H1 (cell line): Measurements from ENCODE around the gene KIAA1671. TPM values are rescaled to one million over a fixed set of nuclear protein-coding genes. Genes with fewer than 3 reads are reported as not detected.

Experiments used
- CTCF ChIA-PET: fragments of 300-600 bp; sonication (Branson Sonifier 250); formaldehyde crosslinking; loops from one replicate; lab custom pipeline; 2021; ENCODE audit not compliant: partially characterized antibody; lab: Charles Lee
- POLR2A ChIA-PET: fragments of 300-600 bp; sonication (Branson Sonifier 250); formaldehyde crosslinking; loops from one replicate; lab custom pipeline; 2021; ENCODE audit warnings: inconsistent platforms; ENCODE audit not compliant: partially characterized antibody; lab: Charles Lee
- DNase-seq, 2 experiments: peaks; one replicate each; pipeline versions ENCODE4 v3.0.0 to v3.0.0-alpha.2; 2010 to 2022; ENCODE audit warnings: low spot score in 2 of 2, low read depth in 1 of 2, mixed read lengths in 1 of 2
- FAIRE-seq: peaks from 2 replicates; lab custom pipeline; 2011; peaks lifted over from hg19 to GRCh38; lab: Jason Lieb, UNC
- H2AFZ ChIP-seq: 2 replicates; pipeline ENCODE4 v1.8.1; 2012; ENCODE audit warnings: low read length, inconsistent platforms
- H2AK5ac ChIP-seq: 2 replicates; pipeline ENCODE4 v1.6.1; 2013; ENCODE audit warnings: low read depth, low read length
- H2BK120ac ChIP-seq: replicated peaks from 2 replicates; pipeline ENCODE3; 2013; ENCODE audit warnings: low read depth, low read length, inconsistent platforms
- H2BK12ac ChIP-seq: 2 replicates; pipeline ENCODE4 v1.6.1; 2013; ENCODE audit warnings: low read depth, low read length
- H2BK15ac ChIP-seq: 2 replicates; pipeline ENCODE4 v1.6.1; 2013; ENCODE audit warnings: low read length
- H2BK20ac ChIP-seq: 2 replicates; pipeline ENCODE4 v1.6.1; 2013; ENCODE audit warnings: low read length
- H2BK5ac ChIP-seq: 2 replicates; pipeline ENCODE4 v1.6.1; 2013; ENCODE audit warnings: low read depth, low read length
- H3K14ac ChIP-seq: 2 replicates; pipeline ENCODE4 v1.6.1; 2013; ENCODE audit warnings: inconsistent platforms; ENCODE audit not compliant: insufficient read length
- H3K18ac ChIP-seq: 2 replicates; pipeline ENCODE4 v1.6.1; 2013; ENCODE audit warnings: low read length; ENCODE audit errors: extremely low read depth
- H3K23ac ChIP-seq: 2 replicates; pipeline ENCODE4 v1.6.1; 2013; ENCODE audit warnings: inconsistent platforms; ENCODE audit not compliant: insufficient read length
- H3K23me2 ChIP-seq: 2 replicates; pipeline ENCODE4 v1.6.1; 2013; ENCODE audit warnings: low read depth, low read length
- H3K27ac ChIP-seq: 2 replicates; pipeline ENCODE4 v1.6.1; 2011; ENCODE audit warnings: low read depth, low read length, inconsistent platforms
- H3K27me3 ChIP-seq, 4 experiments: replicated peaks in 1 of 4; 1 replicate in 1 of 4; 2 replicates in 3 of 4; pipeline versions ENCODE4 v1.6.1 to v1.8.1; 2011 to 2013; ENCODE audit warnings: low read length in 3 of 4, mild to moderate bottlenecking in 3 of 4, inconsistent platforms in 2 of 4, mixed read lengths in 2 of 4, moderate library complexity in 1 of 4; ENCODE audit not compliant: control insufficient read depth in 3 of 4, insufficient read depth in 3 of 4; ENCODE audit errors: extremely low read depth in 1 of 4
- H3K36me3 ChIP-seq, 4 experiments: 2 replicates each; pipeline versions ENCODE4 v1.6.1 to v1.8.1; 2011 to 2013; ENCODE audit warnings: mild to moderate bottlenecking in 4 of 4, low read length in 3 of 4, moderate library complexity in 2 of 4, control low read depth in 1 of 4, inconsistent platforms in 1 of 4; ENCODE audit not compliant: insufficient read depth in 4 of 4, control insufficient read depth in 2 of 4
- H3K4ac ChIP-seq: replicated peaks from 2 replicates; pipeline ENCODE3; 2013; ENCODE audit warnings: low read length, low read depth, mixed read lengths, inconsistent platforms; ENCODE audit not compliant: insufficient read length
- H3K4me1 ChIP-seq, 4 experiments: replicated peaks in 1 of 4; 1 replicate in 1 of 4; 2 replicates in 3 of 4; pipeline versions ENCODE4 v1.6.1 to v1.8.1; 2011 to 2013; ENCODE audit warnings: low read length in 3 of 4, inconsistent platforms in 2 of 4, mixed read lengths in 1 of 4; ENCODE audit not compliant: insufficient read depth in 4 of 4, control insufficient read depth in 3 of 4
- H3K4me2 ChIP-seq, 2 experiments: 2 replicates each; pipeline versions ENCODE4 v1.6.1 to v1.8.1; 2011 to 2013; ENCODE audit warnings: low read depth in 2 of 2, low read length in 2 of 2, control low read depth in 1 of 2, inconsistent platforms in 1 of 2, mild to moderate bottlenecking in 1 of 2; ENCODE audit not compliant: insufficient read depth in 1 of 2
- H3K4me3 ChIP-seq, 4 experiments: fragments of 200-600, 300-600 bp in 1 of 4; sonication (generic), shearing (Covaris generic), sonication (Bioruptor Twin) in 1 of 4; 2 replicates each; pipeline versions ENCODE4 v1.5.1 to v1.8.1; 2011 to 2016; ENCODE audit warnings: low read length in 4 of 4, low read depth in 3 of 4, control low read depth in 2 of 4, inconsistent platforms in 2 of 4, mild to moderate bottlenecking in 2 of 4, mixed read lengths in 1 of 4, moderate library complexity in 1 of 4; ENCODE audit not compliant: insufficient read depth in 2 of 4; ENCODE audit errors: extremely low read depth in 1 of 4
- H3K56ac ChIP-seq: replicated peaks from 2 replicates; pipeline ENCODE3; 2013; ENCODE audit warnings: low read depth, mild to moderate bottlenecking, mixed read lengths, low read length, inconsistent platforms; ENCODE audit not compliant: insufficient read length
- H3K79me1 ChIP-seq: 2 replicates; pipeline ENCODE4 v1.6.1; 2013; ENCODE audit warnings: low read depth, low read length, control low read depth
- H3K79me2 ChIP-seq, 2 experiments: 2 replicates each; pipeline versions ENCODE4 v1.6.1 to v1.8.1; 2012 to 2013; ENCODE audit warnings: low read length in 2 of 2, mild to moderate bottlenecking in 2 of 2, inconsistent platforms in 1 of 2; ENCODE audit not compliant: insufficient read depth in 2 of 2, control insufficient read depth in 1 of 2
- H3K9ac ChIP-seq, 4 experiments: replicated peaks in 1 of 4; 1 replicate in 1 of 4; 2 replicates in 3 of 4; pipeline versions ENCODE4 v1.6.1 to v1.8.1; 2011 to 2013; ENCODE audit warnings: low read depth in 3 of 4, low read length in 3 of 4, control low read depth in 2 of 4, mild to moderate bottlenecking in 2 of 4, moderate library complexity in 2 of 4, inconsistent platforms in 1 of 4; ENCODE audit errors: extremely low read depth in 1 of 4
- H3K9me3 ChIP-seq, 2 experiments: 2 replicates each; pipeline versions ENCODE4 v1.6.1 to v1.8.1; 2012 to 2013; ENCODE audit warnings: mild to moderate bottlenecking in 2 of 2, moderate library complexity in 2 of 2, control low read depth in 1 of 2, inconsistent platforms in 1 of 2, low read depth in 1 of 2, low read length in 1 of 2, mixed read lengths in 1 of 2; ENCODE audit not compliant: insufficient read depth in 2 of 2
- H4K20me1 ChIP-seq, 2 experiments: replicated peaks in 1 of 2; 2 replicates each; pipeline versions ENCODE3 to v1.8.1; 2011 to 2013; ENCODE audit warnings: inconsistent platforms in 2 of 2, low read length in 2 of 2, mild to moderate bottlenecking in 1 of 2; ENCODE audit not compliant: insufficient read depth in 2 of 2, control insufficient read depth in 1 of 2
- H4K5ac ChIP-seq: 2 replicates; pipeline ENCODE4 v1.6.1; 2013; ENCODE audit warnings: low read length, low read depth, mixed read lengths, inconsistent platforms; ENCODE audit not compliant: insufficient read length
- H4K8ac ChIP-seq: 2 replicates; pipeline ENCODE4 v1.8.0; 2013; ENCODE audit warnings: mild to moderate bottlenecking, moderate library complexity, low read length, inconsistent platforms; ENCODE audit not compliant: insufficient read depth; ENCODE audit errors: extremely low read depth
- H4K91ac ChIP-seq: replicated peaks from 2 replicates; pipeline ENCODE3; 2013; ENCODE audit warnings: low read length, mixed read lengths, inconsistent platforms; ENCODE audit not compliant: insufficient read length
- ATF2 ChIP-seq: IDR thresholded peaks from 2 replicates; pipeline ENCODE4 v1.6.1; 2012; ENCODE audit warnings: low read length, inconsistent platforms
- ATF3 ChIP-seq: IDR thresholded peaks from 2 replicates; pipeline ENCODE4 v1.6.1; 2011; ENCODE audit warnings: low read depth, mild to moderate bottlenecking, low read length; ENCODE audit not compliant: insufficient read depth
- CBX8 ChIP-seq: fragments of 300-800, 300-1000 bp; sonication (generic); IDR thresholded peaks from 2 replicates; pipeline ENCODE4 v1.7.1; 2016; ENCODE audit warnings: low read depth, low read length, borderline replicate concordance
- CTBP2 ChIP-seq: IDR thresholded peaks from 2 replicates; pipeline ENCODE4 v1.7.0; 2011; ENCODE audit warnings: borderline replicate concordance, mild to moderate bottlenecking, moderate library complexity, mixed read lengths, low read length; ENCODE audit not compliant: insufficient read depth, insufficient read length
- KDM1A ChIP-seq: fragments of 200-600, 300-600 bp; sonication (generic); IDR thresholded peaks from 2 replicates; pipeline ENCODE4 v1.7.1; 2016; ENCODE audit warnings: mild to moderate bottlenecking, low read length, borderline replicate concordance
- KDM4A ChIP-seq: IDR thresholded peaks from one replicate; pipeline ENCODE4 v1.7.1; 2012; ENCODE audit warnings: low read depth, mild to moderate bottlenecking, moderate library complexity, low read length, inconsistent platforms; ENCODE audit not compliant: severe bottlenecking
- PHF8 ChIP-seq: fragments of 200-600 bp; sonication (generic); conservative IDR thresholded peaks from 2 replicates; pipeline ENCODE4 v1.7.1; 2012; ENCODE audit warnings: low read depth, mild to moderate bottlenecking, inconsistent platforms, low read length, moderate library complexity
- POLR2AphosphoS5 ChIP-seq: IDR thresholded peaks from 2 replicates; pipeline ENCODE4 v1.6.1; 2011; ENCODE audit warnings: low read depth, low read length
- SP1 ChIP-seq: IDR thresholded peaks from 2 replicates; pipeline ENCODE4 v1.6.1; 2011; ENCODE audit warnings: low read depth, low read length
- WGBS, 2 experiments: shearing (Covaris generic) in 1 of 2; methylation state at CpG; one replicate each; pipeline versions ENCODE4 v1.1.6 to v1.1.7; 2013 to 2015; ENCODE audit warnings: low lambda C conversion rate in 2 of 2, mixed read lengths in 2 of 2, inconsistent platforms in 1 of 2, low coverage in 1 of 2, missing lambda C conversion rate in 1 of 2; ENCODE audit not compliant: insufficient replicate concordance in 2 of 2, insufficient coverage in 1 of 2, insufficient read length in 1 of 2; ENCODE audit errors: extremely low coverage in 1 of 2, missing lambda C conversion rate in 1 of 2; 5-methylcytosine and 5-hydroxymethylcytosine counted together
- polyA plus RNA-seq, 7 experiments: library from polyadenylated mRNA; depleted of rRNA in 3 of 7; stranded (reverse) in 5 of 7; unstranded in 2 of 7; fragments of >200 nt in 5 of 7; fragments of 200-250 nt in 2 of 7; gene quantifications; 1 replicate in 5 of 7; 2 replicates in 1 of 7; 4 replicates in 1 of 7; pipeline versions ENCODE4 v1.2.1 to v1.2.3, GENCODE V29; 2011 to 2013; ENCODE audit warnings: missing spikeins in 2 of 7, mixed read lengths in 2 of 7
- total RNA-seq: library from RNA; stranded (reverse); fragmentation: NEBNext Ultra II Directional; extraction: Animal tissue kit (Norgen Biotek cat#: 25700); gene quantifications from 2 replicates; pipeline ENCODE4 v1.2.1, GENCODE V29; 2021

The KIAA1671 gene
- total and polyA plus RNA-seq, 2 of the 8 experiments (the other 6 are each of a cell fraction or from before 2014, with no cell fraction given): 6.4 to 23.9 TPM

GRCh38 chr22:25146906-25147641 lies 194.6 kb downstream of the KIAA1671 start:
- peak overlapping the region in 1 of 2 experiments; percentile 12; a peak in 1 of 4 replicates for H3K4me2 ChIP-seq
- peaks cover 1 to 9% of the 10 kb centered on the region in 2 experiments for H4K20me1 ChIP-seq
- H3K4ac ChIP-seq: no peak overlapping the region
- no peak overlapping the region for H2BK5ac ChIP-seq
- no peak overlapping the region for H3K14ac ChIP-seq
- no peak overlapping the region; the same call in 1 of the 2 replicates for H3K18ac ChIP-seq
- no peak overlapping the region for H2BK120ac ChIP-seq
- no peak for FAIRE-seq
- DNase-seq: no peak
- H3K36me3 ChIP-seq: no peaks in the 10 kb centered on the region
- H3K79me2 ChIP-seq: no peaks in the 10 kb centered on the region
- no peak overlapping the region for H3K56ac ChIP-seq
- H3K23me2 ChIP-seq: peaks cover 2% of the 10 kb centered on the region; the same call in 1 of the 2 replicates
- no peak overlapping the region for H4K5ac ChIP-seq
- 59% methylated on average over 4 of the region's 4 CpGs; no CpG with 5 or more reads in 1 of the 2 experiments for WGBS, 2 experiments
- no peak overlapping the region for H2AFZ ChIP-seq
- no peak overlapping the region for H2BK15ac ChIP-seq
- no peaks in the 10 kb centered on the region for H3K27me3 ChIP-seq
- H2AK5ac ChIP-seq: no peak overlapping the region
- ChIA-PET CTCF (interaction anchor here (0.7 to 2.9 kb wide), 4 partner anchors 11 to 66 kb away, joined by 3 to 11 read pairs (median 4); no protein-coding TSS in a partner anchor), POLR2A (interaction anchor here (0.8 to 1.8 kb wide), 2 partner anchors 11 to 36 kb away, joined by 4 to 5 read pairs; no protein-coding TSS in a partner anchor)
- H2BK12ac ChIP-seq: peak overlapping the region; percentile 18
- H3K23ac ChIP-seq: no peak overlapping the region
- H3K4me1 ChIP-seq: peaks cover 0 to 16% (median 11%) of the 10 kb centered on the region in 4 experiments; a peak in 6 of 7 replicates
- H4K91ac ChIP-seq: peak overlapping the region; percentile 34
- no peak overlapping the region; the same call in 1 of the 2 replicates for H4K8ac ChIP-seq
- H3K9me3 ChIP-seq: no peaks in the 10 kb centered on the region
- peak overlapping the region; percentile 43; the same call in 1 of the 2 replicates for H2BK20ac ChIP-seq
- H3K4me3 ChIP-seq: no peak overlapping the region
- no peak overlapping the region for H3K27ac ChIP-seq
- H3K79me1 ChIP-seq: peaks cover 2% of the 10 kb centered on the region
- no peak overlapping the region for H3K9ac ChIP-seq
- no peak for TF ChIP-seq CBX8
- no peak for TF ChIP-seq CTBP2
- TF ChIP-seq SP1: no peak
- no peak for TF ChIP-seq ATF3
- TF ChIP-seq POLR2AphosphoS5: no peak
- no peak for TF ChIP-seq KDM4A
- no peak for TF ChIP-seq PHF8
- no peak for TF ChIP-seq ATF2
- TF ChIP-seq KDM1A: no peak
